ENCODE data around the gene PRAMEF6. TPM values are rescaled to one million over a fixed set of nuclear protein-coding genes. Genes with fewer than 3 reads are reported as not detected.
"Not testable (repeated sequence)": the region's sequence is repeated elsewhere in the genome, so short reads cannot be mapped to it uniquely, and the experiment has no call there.

Gene PRAMEF6
- polyA plus RNA-seq (2013, experiment 1 of 4), result not detected
- polyA plus RNA-seq (2013, experiment 2 of 4), result not detected
- polyA plus RNA-seq (2013, experiment 3 of 4), result not detected
- not detected for polyA plus RNA-seq (2013, experiment 4 of 4)

- WGBS, 2 experiments, result no CpG with 5 or more reads among the region's 4 CpGs
- H3K36me3 ChIP-seq (ENCODE audit: control insufficient read depth, insufficient read depth, low read length); H3K4me1 ChIP-seq (ENCODE audit: control insufficient read depth, insufficient read depth, low read length); H3K9me3 ChIP-seq (ENCODE audit: control insufficient read depth, low read length); H3K27ac ChIP-seq (ENCODE audit: insufficient read depth, low read depth, low read length, poor library complexity, severe bottlenecking); H3K27me3 ChIP-seq (ENCODE audit: control insufficient read depth, insufficient read depth, low read length, poor library complexity, severe bottlenecking); H3K4me3 ChIP-seq (ENCODE audit: insufficient read depth, low read depth, low read length): not testable (repeated sequence)
Observed at GRCh38 chr1:12947480-12947879, at the start of gene PRAMEF6. PRAMEF6 (minus strand) TSS chr1:12947580; CDS start chr1:12942518, 5,062 bp downstream.

GRCh38 chr1:12924368-12924767 lies 23.0 kb downstream of the PRAMEF6 start:
- not testable (repeated sequence) for H3K27ac ChIP-seq (ENCODE audit: insufficient read depth, low read depth, low read length, poor library complexity, severe bottlenecking); H3K9me3 ChIP-seq (ENCODE audit: control insufficient read depth, low read length); H3K4me1 ChIP-seq (ENCODE audit: control insufficient read depth, insufficient read depth, low read length); H3K4me3 ChIP-seq (ENCODE audit: insufficient read depth, low read depth, low read length); H3K27me3 ChIP-seq (ENCODE audit: control insufficient read depth, insufficient read depth, low read length, poor library complexity, severe bottlenecking); H3K36me3 ChIP-seq (ENCODE audit: control insufficient read depth, insufficient read depth, low read length)
- WGBS, 2 experiments, result 93% methylated on average over 1 of the region's 5 CpGs; no CpG with 5 or more reads in 1 of the 2 experiments

GRCh38 chr1:12921749-12922148 lies 25.6 kb downstream of the PRAMEF6 start:
- WGBS, 2 experiments, result 73 to 82% methylated on average over 1 to 2 of the region's 2 CpGs
- not testable (repeated sequence) for H3K9me3 ChIP-seq (ENCODE audit: control insufficient read depth, low read length); H3K4me1 ChIP-seq (ENCODE audit: control insufficient read depth, insufficient read depth, low read length)

GRCh38 chr1:12916310-12916709 lies 31.1 kb downstream of the PRAMEF6 start, which contains the start of gene PRAMEF7:
PRAMEF7 (plus strand) TSS chr1:12916610; CDS start chr1:12917693, 1,083 bp downstream.
- not testable (repeated sequence) for H3K27ac ChIP-seq (ENCODE audit: insufficient read depth, low read depth, low read length, poor library complexity, severe bottlenecking); H3K9me3 ChIP-seq (ENCODE audit: control insufficient read depth, low read length); H3K27me3 ChIP-seq (ENCODE audit: control insufficient read depth, insufficient read depth, low read length, poor library complexity, severe bottlenecking); H3K4me1 ChIP-seq (ENCODE audit: control insufficient read depth, insufficient read depth, low read length); H3K4me3 ChIP-seq (ENCODE audit: insufficient read depth, low read depth, low read length); H3K36me3 ChIP-seq (ENCODE audit: control insufficient read depth, insufficient read depth, low read length)
- no CpG with 5 or more reads among the region's 1 CpG for WGBS, 2 experiments

More at GRCh38 chr1:12921749-12922148, 25.6 kb downstream of the PRAMEF6 start:
- not testable (repeated sequence) for H3K27me3 ChIP-seq (ENCODE audit: control insufficient read depth, insufficient read depth, low read length, poor library complexity, severe bottlenecking); H3K4me3 ChIP-seq (ENCODE audit: insufficient read depth, low read depth, low read length); H3K36me3 ChIP-seq (ENCODE audit: control insufficient read depth, insufficient read depth, low read length); H3K27ac ChIP-seq (ENCODE audit: insufficient read depth, low read depth, low read length, poor library complexity, severe bottlenecking)

GRCh38 chr1:12903793-12904572 lies 43.4 kb downstream of the PRAMEF6 start:
- not testable (repeated sequence) for H3K4me3 ChIP-seq (ENCODE audit: insufficient read depth, low read depth, low read length); H3K36me3 ChIP-seq (ENCODE audit: control insufficient read depth, insufficient read depth, low read length); H3K27me3 ChIP-seq (ENCODE audit: control insufficient read depth, insufficient read depth, low read length, poor library complexity, severe bottlenecking); H3K9me3 ChIP-seq (ENCODE audit: control insufficient read depth, low read length); H3K4me1 ChIP-seq (ENCODE audit: control insufficient read depth, insufficient read depth, low read length); H3K27ac ChIP-seq (ENCODE audit: insufficient read depth, low read depth, low read length, poor library complexity, severe bottlenecking)
- WGBS, 2 experiments, result 88% methylated on average over 1 of the region's 5 CpGs; no CpG with 5 or more reads in 1 of the 2 experiments

- not testable (repeated sequence) for H3K4me3 ChIP-seq (ENCODE audit: insufficient read depth, low read depth, low read length); H3K4me1 ChIP-seq (ENCODE audit: control insufficient read depth, insufficient read depth, low read length); H3K36me3 ChIP-seq (ENCODE audit: control insufficient read depth, insufficient read depth, low read length); H3K9me3 ChIP-seq (ENCODE audit: control insufficient read depth, low read length); H3K27me3 ChIP-seq (ENCODE audit: control insufficient read depth, insufficient read depth, low read length, poor library complexity, severe bottlenecking); H3K27ac ChIP-seq (ENCODE audit: insufficient read depth, low read depth, low read length, poor library complexity, severe bottlenecking)
Observed at GRCh38 chr1:12899186-12899585, 48.2 kb downstream of the PRAMEF6 start.

GRCh38 chr1:12898170-12898569 lies 49.2 kb downstream of the PRAMEF6 start, which contains the start of gene PRAMEF10:
PRAMEF10 (minus strand) TSS chr1:12898270; CDS start chr1:12895847, 2,423 bp downstream.
- H3K4me1 ChIP-seq (ENCODE audit: control insufficient read depth, insufficient read depth, low read length); H3K36me3 ChIP-seq (ENCODE audit: control insufficient read depth, insufficient read depth, low read length); H3K9me3 ChIP-seq (ENCODE audit: control insufficient read depth, low read length); H3K27me3 ChIP-seq (ENCODE audit: control insufficient read depth, insufficient read depth, low read length, poor library complexity, severe bottlenecking); H3K27ac ChIP-seq (ENCODE audit: insufficient read depth, low read depth, low read length, poor library complexity, severe bottlenecking); H3K4me3 ChIP-seq (ENCODE audit: insufficient read depth, low read depth, low read length): not testable (repeated sequence)
- no CpG with 5 or more reads among the region's 1 CpG for WGBS, 2 experiments
